Daoy (cell line): Measurements from ENCODE around the gene ZBTB45. TPM values are rescaled to one million over a fixed set of nuclear protein-coding genes. Genes with fewer than 3 reads are reported as not detected.
A peak's percentile ranks its signal among the peaks of the same experiment; 100 is the strongest.

ENCODE experiments used
- DNase-seq: peaks from one replicate; pipeline ENCODE4 v3.0.0-alpha.2; 2015; ENCODE audit warnings: low read depth
- total RNA-seq: library from RNA; depleted of rRNA; stranded (reverse); fragments of >200 nt; shearing (Covaris generic); gene quantifications from 2 replicates; pipeline ENCODE4 v1.2.3, GENCODE V29; 2014

ZBTB45 gene
- total RNA-seq, 1 experiment from 2014 or later, result 4.9 TPM

DNA sequence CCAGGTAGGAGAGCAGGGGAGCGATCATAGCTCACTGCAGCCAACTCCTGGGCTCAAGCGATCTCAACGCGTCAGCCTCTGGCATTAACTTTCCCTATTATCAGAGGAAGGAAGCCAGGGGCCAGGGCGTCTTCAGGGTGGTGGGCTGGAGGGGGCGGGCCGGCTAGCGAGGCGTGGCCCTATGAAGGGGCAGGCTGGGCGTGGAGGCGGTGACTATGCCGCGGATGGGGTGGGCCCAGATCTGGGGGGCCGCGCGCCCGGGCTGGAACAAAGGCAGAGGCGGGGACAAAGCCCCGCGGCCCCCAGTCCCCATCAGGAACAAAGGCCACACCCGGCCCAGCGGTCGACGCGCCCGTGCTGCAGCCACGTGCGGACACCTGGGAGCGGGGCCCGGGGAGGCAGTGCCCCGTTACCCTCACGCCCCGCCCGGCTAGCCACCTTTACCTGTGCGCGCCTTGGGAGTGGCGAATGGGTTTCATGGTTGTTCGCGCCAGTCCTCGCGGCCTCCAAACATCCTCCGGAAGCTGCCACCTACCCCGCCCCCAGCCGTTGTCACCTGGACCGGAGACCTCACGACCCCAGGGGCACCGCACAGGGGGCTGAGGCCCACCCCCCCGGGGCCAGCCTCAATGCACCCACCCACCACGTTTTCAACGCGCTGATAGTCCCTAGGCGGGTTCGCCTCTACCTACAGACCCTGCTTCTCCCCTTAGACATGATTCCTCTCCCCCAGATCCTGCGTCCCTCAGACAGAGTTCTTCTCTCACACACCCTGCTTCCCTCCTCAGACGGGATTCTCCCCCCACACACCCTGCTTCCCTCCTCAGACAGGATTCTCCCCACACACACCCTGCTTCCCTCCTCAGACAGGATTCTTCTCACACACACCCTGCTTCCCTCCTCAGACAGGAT lies 18.9 kb upstream of the ZBTB45 start:
- DNase-seq, result peak; percentile 76

DNA sequence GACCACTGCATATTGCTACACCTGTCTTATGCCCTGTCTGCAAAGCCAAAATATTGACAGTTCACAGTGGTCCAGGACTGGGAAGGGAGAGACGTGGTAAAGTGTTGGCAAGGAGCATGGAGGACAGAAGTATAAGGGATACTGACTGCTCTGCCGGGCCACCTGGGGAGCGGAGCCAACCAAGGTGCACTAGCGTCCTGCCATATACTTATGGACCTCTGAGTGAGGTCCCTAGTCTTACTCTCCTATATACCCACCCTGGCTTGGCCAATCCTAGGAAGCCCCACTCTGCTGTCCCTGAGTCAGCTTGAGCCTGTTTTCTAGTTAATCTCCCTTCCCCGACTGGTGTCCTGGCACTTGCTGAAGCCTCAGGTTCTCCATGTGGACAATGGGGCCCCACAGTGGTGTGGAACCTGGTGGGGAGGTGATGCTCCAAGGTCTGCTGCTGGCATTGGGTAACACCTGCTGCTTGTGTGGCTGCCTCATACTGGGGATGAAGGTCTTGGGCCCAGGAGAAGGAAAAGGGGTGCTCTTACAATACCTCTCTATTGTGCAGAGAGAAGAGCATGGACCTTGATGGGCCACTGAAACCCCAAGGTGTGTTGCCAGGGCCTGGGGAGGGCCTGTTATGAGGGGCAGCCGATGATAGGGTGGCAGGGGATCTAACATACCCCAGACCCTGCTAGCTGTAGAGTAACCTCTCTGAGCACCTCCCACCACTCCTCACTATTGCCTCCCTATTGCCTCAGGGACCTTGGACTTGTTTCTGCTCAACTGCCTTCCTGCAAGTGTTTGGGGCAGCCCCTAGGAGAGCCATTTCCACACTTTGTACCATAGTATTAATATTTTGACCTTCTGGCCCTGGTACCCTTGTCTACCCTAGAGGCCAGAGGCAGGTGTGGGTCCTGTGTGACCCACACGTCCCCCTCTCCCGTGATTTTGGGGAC lies 17.5 kb upstream of the ZBTB45 start:
- no peak for DNase-seq

DNA sequence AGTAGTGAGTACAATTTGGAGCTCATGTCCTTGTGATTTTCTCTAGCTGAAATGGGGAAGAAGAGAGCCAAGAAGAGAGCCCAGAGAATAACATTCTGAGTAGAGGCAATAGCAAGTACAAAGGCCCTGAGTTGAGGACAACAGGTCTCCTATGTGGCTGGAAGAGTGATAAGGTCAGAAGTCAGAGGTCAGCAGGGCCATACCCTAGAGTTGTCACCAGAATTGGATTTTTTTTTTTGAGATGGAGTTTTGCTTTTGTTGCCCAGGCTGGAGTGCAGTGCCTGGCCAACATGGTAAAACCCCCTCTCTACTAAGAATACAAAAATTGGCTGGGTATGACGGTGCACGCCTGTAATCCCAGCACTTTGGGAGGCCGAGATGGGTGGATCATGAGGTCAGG lies 16.2 kb upstream of the ZBTB45 start:
- DNase-seq, result no peak

DNA sequence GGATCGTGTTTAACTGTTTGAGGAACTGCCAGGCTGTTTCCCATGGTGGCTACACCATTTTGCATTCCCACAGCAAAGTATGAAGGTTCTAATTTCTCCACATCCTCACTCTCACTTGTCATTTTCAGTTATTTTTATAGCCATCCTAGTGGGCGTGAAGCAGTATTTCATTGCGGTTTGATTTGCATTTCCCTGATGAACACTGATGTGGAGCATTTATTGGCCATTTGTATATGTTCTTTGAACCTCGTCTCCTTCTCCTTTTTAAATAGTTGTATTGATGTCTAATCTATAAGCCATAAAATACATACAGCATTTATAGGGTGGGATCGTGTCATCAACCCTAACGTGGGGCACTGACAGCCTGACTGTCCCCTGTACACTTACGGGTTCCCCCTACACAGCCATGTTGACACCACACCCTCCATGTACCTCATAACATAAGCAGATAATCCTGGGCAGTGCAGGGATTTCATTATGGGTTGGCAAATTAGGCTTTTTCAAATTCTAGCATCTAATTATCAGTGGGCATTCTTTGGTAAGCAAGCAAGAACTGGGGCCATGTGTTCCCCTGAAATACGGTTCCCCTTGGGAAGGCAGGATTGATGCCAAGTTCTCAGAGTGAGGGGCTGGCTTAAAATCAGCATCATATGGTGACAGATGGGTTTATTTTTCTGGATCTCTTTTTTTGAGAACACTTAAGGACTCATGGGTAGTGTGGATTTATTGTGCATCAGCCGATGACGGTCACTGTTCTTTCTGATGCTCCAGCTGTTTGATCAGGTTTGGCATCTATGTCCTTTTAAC lies 11.6 kb upstream of the ZBTB45 start:
- DNase-seq, result no peak

DNA sequence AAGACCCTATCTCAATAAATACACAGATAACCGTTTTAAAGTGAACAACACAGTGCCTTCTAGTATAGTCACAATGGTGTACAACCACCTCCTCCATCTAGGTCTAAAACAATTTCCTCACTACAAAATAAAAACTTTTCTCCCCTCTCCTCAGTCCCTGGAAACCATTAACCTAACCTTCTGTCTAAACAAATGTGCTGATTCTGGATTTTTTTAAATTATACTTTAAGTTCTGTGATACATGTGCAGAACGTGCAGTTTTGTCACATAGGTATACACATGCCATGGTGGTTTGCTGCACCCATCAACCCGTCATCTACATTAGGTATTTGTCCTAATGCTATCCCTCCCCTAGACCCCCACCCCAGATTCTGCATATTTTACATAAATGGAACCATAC lies 9.8 kb upstream of the ZBTB45 start:
- DNase-seq, result no peak

DNA sequence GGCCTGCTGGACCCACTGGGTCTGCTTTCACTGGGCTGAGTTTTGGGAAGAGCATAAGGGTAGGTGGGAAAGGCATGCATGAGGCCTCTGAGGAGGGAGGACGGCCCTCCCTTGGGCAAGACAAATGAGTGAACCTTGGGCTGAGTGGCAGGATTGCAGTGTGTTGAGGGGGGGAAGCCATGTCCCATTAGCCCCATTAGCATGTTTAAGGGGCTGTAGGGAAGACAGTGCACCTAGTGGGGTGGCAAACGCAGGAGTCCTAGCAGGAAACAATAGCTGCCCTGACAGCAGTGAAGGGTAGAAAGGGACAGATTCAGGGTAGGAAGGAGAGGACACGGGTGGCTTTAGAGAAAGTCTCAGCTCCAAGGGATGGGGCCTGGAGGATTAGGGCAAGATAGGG lies 3.1 kb upstream of the ZBTB45 start:
- no peak for DNase-seq

DNA sequence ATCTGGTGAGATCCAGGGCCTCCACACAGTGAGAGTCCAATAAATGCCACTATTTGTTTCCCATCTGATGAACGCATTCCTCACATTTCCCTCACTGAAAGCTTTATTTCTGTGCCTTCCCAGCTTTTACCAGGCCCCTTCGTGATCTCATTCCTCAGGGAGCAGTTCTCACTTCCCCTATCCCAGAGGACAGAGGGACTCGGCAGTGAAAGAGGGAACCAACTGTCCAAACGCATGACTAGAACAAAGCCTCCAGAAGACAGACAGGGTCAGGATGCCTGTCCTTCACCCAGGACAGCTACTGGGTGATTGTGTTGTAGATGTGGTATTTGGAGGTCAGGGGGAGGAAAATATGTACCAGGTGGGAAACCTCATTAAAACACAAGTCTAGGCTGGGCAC lies 2.0 kb upstream of the ZBTB45 start:
- DNase-seq, result no peak

DNA sequence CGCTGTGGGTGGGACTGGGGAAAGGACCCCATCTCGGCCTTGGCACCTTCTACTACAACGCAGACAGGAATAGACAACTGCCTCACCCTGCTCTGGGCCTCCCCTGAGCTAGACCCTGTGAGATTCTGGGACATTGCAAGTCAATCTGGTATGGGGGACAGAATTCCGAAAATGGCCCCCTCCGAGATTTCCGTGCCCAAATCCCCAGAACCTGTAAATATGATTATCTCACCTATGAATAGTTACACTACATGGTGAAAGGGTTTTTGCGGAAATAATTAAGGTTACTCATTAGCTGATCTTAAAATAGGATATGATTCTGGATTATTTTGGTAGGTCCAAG lies 618 bp upstream of the ZBTB45 start:
- no peak for DNase-seq

DNA sequence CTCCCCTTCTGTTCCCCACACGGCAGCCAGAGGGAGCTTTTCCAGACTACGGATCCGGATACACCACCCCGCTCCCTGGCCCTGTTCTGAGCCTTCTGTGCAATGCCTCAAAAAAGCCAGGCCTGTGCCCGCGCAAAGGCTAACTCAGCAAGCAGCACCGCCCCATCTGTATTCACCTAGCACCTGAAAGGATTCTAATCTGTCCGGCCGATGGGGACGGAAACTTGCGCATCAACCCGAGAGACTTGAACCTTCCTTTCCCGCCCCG lies 589 bp downstream of the ZBTB45 start:
- peak; percentile 82 for DNase-seq

DNA sequence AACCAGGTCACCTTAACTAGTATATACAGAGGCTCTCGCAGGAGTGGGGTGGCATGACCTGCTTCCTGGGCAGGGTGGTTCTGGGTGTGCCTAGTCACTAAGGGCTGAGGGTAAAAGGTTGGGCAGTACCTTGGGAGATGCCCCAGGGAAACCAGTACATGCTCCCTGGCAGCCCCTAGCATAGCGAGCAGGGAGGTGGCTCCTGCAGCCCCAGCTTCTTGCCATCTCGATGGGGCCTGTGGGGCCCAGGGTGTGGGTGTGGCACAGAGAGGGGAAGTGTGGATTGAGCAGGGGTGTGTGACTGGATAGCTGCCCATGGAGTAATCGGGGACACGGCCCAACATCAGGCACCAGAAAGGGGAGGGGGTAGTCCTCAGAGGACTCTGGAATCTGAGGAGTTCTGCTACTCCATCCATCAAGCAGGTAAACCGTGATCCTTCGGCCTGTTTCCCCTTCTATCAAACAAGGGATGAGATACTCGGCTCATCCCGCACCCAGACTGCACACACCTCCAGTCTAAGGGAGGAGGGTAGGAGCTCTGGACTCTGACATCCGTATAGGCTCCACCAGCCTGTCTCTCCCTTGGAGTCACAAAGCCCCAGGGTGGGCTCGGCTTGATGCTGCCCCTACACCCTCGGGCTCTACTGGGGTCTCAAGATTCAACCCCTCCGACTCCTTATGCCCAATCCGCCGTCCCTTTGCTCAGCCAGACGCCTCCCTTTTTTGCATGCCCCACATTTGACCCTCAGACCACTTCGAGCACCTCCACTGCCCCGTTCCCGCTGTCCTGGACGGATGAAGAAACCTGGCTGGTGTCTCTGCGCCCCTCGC lies 1.1 kb downstream of the ZBTB45 start:
- no peak for DNase-seq

DNA sequence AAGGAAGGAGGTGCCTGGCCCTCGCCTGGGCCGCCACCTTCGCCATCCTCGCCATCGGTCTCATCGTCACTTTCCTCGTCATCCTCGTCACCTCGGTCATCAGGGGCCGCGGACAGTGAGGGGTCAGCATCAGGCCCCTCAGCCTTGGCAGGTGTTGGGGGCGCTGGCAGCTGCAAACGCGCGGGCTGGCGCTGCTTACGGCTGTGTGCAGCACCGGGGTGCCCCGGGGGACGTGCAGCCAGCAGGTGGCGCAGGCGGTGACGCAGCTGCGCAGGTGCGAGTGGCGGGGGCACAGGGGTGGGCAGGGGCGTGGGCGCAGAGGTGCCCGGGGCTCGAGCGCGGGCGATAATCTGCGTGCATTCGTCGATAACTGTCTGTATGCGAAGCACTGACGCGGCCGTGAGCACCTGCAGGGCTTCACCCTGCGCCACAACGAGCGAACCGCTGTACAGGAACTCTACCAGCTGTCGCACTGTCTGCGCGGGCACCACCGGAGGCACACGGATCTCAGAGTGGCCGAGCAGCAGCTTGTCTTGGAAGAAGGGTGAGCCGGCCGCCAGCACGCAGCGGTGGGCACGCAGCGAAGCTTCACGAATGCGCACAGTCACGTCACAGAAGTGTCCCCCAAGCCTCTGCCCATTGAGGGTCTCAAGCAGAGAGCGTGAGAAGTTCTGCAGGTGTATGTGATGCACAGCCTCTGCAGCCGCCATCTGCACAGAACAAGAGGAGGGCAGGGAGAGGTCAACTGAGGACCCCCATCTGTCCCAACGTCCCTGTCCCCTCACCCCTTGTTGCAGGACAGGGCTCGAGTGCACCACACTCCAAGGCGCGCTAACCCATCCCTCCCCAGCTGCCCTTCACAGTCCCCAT lies 2.4 kb downstream of the ZBTB45 start:
- DNase-seq, result no peak

DNA sequence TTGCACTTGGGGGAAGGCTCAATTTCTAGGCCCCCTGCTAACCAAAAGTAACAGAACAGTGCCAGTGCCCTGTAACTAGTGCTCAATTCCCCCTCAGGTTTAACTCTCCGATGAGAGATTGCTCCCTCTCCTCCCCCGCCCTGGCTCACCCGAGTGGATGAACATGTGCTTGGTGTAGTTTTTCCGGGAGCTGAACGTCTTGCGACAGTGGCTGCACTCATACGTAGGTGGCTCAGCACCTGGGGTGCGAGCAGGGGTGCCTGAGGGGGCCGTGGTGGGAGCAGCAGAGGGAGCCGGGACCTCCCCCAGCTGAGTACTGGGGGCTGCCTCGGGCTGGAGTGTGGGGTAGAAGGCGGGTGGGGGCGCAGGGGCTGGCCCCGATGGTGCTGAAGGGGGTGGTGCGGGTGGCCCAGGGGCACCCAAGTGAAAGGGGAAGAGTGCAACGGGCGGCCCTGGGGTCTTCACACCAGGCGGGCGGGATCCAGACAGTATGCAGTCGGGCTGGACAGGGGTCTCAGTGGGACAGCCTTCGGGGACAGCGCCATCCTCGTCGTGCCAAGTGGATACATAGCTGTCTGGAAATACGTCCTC lies 3.3 kb downstream of the ZBTB45 start:
- no peak for DNase-seq

DNA sequence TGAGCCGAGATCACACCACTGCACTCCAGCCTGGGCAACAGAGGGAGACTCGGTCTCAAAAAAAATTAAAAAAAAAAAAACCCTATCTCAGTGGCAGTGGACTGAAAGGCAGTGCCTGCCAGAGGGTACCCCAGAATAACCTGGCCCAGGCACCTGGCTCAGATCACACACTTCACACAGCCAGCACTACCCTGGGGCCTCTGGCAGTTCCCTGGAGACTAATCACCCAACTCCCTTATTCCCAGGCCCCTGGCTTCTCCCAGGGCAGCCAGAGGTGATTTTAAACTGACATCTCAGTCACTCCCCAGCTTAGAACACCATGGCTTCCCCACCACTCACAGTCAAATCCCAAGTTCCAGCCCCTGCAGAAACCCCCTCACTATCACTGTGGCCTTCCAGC lies 4.4 kb downstream of the ZBTB45 start:
- DNase-seq, result no peak

DNA sequence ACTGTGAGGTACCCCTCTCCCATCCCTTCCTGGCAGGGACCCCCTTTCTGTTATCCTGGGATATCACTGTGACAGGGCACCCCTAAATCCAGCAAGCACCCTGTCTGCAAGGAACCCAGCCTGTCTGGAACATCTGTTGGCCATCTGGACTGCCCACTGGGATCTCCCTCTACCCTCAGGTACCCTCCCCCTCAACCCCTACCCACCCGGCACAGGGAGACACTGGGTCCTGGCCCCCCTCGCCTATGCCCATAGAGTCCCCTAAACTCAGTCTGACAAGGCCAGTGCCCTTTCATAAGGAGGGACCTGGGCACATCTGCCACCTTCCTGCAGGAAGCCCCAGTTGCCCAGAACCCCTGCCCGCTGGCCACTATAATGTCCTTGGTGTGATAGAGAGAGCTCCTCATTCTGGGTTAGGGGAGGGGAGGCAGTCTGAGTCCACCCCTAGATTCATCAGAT lies 5.0 kb downstream of the ZBTB45 start:
- no peak for DNase-seq

DNA sequence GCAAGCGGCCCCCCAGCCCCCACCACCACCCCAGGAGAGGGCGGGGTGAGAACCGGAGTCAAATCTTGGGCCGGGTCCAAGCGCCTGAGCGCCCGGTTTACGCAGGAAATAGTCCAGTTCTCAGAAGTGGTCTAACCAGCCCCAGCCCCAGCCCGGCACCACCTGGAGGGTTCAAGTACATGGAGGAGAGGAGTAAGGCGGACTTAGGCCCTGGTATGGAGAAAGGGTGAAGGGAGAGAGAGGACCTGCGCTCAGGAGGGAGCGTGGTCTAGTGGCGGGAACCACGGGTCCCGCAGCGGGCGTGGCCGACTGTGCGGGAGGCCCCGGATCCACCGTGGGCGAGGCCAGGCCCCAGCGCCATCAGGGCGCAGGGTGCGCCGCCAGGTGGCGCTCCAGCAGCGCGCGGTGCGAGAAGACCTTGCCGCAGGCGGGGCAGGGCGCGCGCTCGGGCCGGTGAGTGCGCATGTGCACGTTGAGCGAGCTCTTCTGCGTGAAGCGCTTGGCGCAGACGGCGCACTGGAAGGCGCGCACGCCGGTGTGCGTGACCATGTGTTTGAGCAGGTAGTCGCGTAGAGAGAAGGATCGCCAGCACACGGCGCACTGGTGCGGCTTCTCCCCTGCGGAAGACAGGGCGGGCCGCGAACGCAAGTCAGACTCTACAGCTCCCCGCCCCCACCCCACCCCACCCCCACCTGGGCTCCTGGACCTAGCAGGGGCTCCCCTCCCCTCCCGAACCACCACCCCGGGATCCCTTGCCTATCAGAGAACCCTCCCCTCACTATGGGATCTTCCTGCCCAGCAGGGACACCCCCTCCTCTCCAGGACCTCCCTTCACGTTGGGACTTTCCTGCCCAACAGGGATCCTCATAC lies 5.7 kb downstream of the ZBTB45 start:
- peak; percentile 77 for DNase-seq

DNA sequence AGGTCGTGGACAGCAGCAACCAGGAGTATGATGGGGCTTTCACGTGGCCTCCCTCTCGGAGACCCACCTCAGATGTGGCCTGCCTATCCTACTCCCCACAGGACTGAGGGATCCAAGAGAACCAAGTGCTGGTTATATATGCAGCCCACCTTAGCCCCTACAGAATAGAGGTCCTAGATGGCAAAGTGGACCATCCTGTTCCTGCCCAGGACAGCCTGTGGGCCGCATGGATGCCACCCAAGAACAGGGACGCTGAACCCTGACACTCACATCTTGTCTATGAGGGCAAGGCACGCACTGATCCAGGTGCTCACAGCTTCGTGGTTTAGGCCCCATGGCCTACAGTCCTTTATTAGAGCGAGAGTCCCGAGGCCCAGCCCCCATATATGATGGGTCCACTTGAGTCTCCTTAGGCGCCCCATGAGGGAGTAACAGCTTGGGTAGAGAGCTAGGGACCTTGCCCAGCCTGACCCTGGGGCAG lies 6.4 kb downstream of the ZBTB45 start:
- DNase-seq, result no peak

DNA sequence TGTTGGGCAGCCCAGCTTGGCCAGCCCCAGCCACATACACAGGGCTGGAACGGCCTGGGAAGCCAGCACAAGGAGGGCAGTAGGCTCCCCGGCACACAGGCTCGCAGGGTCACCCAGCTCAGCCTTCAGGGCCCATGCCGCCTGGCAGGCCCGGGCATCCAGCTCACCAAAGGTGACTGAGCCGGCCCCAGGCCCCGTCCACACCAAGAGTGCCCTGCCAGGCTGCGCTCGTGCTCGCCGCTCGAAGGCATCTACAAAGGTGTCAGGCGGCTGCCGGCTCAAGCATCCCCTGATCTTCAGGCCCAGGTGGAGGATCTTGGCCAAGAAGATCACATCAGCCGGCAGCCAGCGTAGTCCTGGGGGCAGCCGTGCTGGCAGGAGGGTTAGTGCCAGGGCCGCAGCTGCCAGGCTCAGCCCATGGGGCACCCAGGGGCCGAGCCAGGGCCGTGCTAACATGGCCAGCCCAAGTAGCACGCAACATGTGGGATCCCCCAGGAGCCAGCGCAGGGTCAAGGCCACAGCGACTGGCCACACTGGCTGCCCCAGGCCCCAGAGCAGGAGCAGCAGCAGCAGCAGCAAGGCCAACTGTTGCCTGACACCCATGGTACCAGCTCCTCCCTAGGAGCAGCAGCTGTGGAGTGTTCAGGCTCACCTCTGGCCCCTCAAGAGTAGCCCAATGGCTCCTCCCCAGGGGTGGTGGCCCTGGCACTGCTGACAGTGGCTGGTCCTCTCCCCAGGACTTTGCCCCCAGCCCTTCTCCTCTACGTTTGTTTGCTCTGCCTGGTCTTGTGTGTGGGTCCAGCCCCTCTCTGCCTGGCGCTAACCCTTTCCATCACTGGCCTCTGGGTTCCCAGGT lies 8.0 kb downstream of the ZBTB45 start, which contains the start of gene SLC27A5:
Gene SLC27A5, minus strand, starts transcription at position 640 of the 856 bp plus-strand sequence. Its CDS starts 37 bp downstream, at position 603.
- DNase-seq, result no peak
